T-helper 9 cell (primary cell): ENCODE data around the gene PSMC6.

ENCODE experiments used
- DNase-seq: peaks from one replicate; pipeline ENCODE4 v3.0.0-alpha.2; 2020
- total RNA-seq, 2 donors: gene quantifications; one replicate each; lab custom pipeline; 2026; lab: John Stamatoyannopoulos, UW

PSMC6 gene
- total RNA-seq, result 99.8 to 103 reads per million in 2 donors

DNA sequence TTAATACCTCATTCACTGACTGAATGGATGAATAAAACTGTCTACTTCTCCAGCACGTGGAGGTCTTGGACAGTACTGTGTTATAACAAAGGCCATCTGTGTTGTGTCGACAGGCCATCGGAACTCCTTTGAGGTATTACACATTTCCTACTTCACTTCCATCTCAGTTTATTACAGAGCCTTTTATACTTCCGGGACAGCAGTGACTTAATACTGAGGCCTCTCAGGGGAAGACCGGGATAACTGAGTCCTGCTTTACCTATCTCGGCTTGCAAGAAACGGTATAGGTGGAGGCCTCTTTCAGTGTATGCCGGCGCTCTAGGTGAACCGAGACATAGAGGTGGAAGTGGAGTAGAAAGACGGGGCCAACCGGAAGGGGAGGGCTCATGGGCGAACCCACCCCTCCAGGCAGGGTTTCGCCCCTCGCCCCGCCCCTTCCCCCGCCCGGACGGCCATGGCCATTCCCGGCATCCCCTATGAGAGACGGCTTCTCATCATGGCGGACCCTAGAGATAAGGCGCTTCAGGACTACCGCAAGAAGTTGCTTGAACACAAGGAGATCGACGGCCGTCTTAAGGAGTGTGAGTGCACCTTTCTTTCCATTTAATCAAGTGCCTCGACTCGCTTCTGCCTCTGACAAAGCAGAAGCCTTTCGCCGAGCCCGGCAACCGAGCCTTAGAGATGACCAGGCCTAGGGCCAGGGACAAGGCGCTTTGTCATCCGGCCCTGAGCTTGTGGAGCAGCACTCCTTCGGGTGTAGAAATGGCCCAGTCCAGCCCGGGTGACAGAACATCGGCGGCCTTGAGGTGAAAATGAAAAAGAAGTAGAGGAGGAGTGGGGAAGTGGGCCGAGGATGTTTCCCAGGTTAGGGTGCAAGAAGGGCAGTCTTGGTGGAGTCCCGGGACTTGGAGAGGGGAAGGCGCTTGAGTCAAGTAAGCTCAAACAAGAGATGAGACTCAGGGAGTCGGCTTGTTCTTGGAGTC, at the start of gene PSMC6:
Gene PSMC6 (plus strand): TSS at position 477 of the 983 bp plus-strand sequence. CDS start 20 bp downstream, at position 497.
- DNase-seq, result peak; percentile 96

DNA sequence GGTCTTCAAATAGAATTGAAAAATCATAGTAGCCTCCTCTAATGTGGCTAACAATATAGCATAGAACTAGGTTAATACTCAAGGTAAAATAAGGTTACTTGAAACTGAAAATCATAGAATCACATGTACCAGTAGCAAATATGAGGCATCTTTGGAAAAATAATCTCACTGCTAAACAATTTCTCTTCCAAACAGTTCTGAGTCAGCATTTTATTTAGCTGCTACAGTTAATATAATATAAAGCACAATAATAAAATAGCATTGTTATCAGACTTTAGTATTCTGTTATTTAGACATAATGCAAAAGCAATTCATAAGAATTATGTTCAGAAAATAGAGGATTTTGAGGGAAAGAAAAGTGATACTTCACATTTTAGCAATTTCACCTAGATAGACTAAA, 46.7 kb upstream of the PSMC6 start:
- no peak for DNase-seq

GRCh38 chr14:52660832-52661231, 46.2 kb upstream of the PSMC6 start:
- DNase-seq, result no peak

- no peak for DNase-seq
These were observed 45.7 kb upstream of the PSMC6 start for GRCh38 chr14:52661314-52661713.

DNA sequence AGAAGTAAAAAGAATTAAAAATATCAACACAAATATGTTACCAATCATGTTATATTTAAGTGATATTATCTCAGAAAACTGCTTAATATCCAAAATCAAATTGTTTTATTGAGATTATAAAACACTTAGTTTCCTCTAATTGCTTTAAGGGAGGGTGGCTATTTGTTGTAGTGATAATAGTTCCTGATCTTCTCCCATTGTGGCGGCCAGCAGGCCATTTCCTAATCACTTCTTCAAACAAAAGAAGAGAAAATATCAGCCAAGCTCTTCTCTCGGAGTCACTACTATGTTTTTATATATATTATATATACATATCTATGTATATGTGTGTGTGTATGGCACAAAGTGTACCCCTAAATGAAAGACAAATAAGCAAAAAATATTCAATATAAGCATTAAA, 43.1 kb upstream of the PSMC6 start:
- no peak for DNase-seq

GRCh38 chr14:52678591-52678990, 28.4 kb upstream of the PSMC6 start:
- DNase-seq, result no peak

DNA sequence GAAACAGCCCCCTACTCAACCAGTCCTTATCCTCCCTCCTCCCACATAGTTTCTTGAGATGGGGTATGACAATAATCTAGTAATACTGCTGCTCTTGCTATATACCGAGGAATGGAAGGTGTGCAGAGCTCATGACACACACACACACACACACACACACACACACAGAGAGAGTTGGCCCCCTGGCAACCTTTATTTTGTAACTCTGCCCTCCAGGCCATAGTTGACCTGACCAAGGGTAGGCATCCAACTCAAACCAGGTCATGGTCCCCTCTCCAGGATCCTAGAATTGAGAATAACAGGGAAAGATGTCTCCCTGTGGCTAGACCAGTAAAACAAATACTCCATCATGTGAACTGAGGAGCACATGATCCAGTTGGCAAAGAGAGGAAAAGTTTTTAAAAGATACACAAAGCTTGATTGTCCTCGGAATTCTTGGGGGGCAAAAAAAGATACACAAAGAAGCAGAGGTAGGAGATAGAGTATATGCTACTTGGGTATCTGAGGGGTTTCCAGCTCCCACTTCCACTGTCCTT, 22.9 kb upstream of the PSMC6 start:
- no peak for DNase-seq

GRCh38 chr14:52686176-52686575, 20.8 kb upstream of the PSMC6 start:
- no peak for DNase-seq

DNA sequence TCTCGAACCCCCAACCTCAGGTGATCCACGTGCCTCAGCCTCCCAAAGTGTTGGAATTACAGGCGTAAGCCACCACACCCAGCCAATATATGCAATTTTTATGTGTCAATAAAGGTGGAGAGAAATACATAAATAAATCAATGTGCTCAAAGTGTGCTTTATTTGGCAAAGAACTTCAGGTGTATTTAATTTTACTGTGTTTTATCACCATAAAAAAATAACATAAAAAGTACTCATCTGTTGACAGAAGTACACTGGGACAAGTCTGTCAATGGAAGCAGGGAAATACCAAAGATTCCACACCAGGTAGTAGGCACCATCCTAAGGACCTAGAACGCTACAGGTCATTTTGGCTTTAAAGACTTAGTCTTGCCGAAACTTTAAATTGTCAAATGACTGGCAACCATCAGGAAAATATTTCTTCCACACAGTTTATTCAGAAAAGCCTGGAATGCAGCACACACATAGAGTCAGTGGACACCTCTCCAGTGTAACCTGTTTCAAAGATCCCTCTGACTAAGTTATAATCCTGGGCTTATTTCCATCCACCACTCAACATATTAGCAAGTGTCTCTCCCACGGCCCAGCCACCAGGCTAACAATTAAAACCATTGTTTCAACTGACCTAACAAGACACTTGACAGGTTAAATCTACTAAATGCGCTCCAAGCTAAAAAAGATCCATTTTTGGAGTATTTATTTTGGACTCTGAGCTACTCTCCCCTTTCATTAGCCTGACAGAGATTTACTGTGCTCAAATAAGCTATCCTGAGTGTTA, 15.8 kb upstream of the PSMC6 start:
- no peak for DNase-seq

DNA sequence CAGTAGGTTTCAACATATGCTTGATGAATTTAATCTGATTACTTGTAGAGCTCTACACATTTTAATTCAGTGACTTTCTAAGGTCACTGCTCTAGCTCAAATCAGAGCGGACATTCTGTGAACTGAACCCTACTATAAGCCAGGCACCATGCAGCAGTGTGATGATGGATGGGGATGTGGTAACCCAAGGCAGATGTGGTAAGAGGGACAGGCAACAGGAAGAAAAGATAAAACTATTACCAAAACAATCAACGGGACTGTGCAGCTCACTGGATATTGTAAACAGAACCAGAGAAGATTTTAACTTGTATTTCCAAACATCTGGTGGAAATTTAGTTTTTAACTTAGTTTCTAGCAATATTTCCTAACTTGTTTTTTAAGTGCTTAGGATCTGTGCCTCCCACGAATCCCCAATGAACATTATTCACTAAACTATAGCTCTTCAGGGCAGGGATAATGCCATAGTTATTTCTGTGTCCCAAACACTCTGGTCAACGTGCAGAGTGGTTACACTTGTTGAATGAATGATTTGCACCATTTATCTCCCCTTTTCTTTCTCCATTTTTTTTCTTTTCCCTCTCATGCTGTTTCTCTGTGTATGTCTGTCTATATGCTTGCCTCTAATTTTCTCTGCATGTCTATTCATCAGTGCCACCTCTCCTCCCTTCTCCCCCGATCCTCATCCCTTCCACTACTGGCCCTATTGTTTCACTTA, 14.6 kb upstream of the PSMC6 start:
- DNase-seq, result no peak

DNA sequence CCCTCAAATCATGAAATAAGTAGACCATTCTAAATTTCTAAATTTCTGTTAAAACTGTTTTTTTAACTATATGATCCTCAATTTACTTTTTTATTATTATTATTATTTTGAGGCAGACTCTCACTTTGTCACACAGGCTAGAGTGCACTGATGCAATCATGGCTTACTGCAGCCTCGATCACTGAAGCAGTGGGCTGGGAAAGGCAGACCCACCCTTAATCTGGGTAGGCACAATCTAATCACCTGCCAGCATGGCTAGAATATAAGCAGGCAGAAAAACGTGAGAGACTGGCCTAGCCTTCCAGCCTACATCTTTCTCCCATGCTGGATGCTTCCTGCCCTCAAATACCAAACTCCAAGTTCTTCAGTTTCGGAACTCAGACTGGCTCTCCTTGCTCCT, 14.0 kb upstream of the PSMC6 start:
- DNase-seq, result no peak

- DNase-seq, result no peak
These were observed 13.5 kb upstream of the PSMC6 start for GRCh38 chr14:52693532-52693931.

DNA sequence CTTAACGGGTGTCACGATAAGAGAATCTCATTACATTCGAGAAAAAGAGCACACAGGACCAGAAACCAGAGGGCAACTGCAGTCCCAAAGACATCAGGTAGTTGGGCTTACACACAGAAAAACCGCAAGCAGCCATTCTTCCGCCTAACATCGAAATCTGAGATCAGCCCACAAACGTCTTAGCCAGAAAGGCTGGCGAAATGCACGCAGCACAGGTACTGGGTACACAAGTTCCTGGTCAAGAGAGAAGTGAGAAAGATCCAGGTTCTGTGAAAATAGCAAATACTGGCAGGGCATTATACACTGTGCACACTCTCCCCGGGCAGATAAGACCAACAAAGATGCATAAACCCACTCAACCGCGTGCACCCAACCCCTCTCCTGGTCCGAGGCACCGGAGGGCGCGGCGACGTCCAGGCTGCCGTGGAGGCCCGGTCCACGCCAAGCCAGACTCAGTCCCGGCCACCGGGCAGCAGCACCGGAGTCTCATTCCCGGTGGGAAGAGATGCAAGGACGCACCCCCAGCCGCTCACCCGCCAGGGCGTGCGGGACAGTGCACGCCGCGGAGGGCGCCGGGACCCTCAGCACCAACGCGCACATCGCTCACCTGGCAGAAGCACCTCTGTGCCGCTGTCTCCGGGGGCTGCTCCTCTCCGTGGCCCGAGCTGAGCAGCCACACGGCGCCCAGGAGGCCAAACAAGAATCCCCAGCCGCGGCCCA, 12.1 kb upstream of the PSMC6 start:
- peak; percentile 45 for DNase-seq

- DNase-seq, result peak; percentile 57
These were observed 11.4 kb upstream of the PSMC6 start, which contains the start of gene ERO1A for GRCh38 chr14:52695481-52696091. TSS of gene ERO1A (minus strand) at chr14:52695558. CDS start at chr14:52695481, 77 bp downstream.

GRCh38 chr14:52700701-52701172, 6.3 kb upstream of the PSMC6 start:
- DNase-seq, result no peak

GRCh38 chr14:52701223-52701622, 5.8 kb upstream of the PSMC6 start:
- DNase-seq, result no peak

GRCh38 chr14:52703225-52703624, 3.8 kb upstream of the PSMC6 start:
- no peak for DNase-seq

DNA sequence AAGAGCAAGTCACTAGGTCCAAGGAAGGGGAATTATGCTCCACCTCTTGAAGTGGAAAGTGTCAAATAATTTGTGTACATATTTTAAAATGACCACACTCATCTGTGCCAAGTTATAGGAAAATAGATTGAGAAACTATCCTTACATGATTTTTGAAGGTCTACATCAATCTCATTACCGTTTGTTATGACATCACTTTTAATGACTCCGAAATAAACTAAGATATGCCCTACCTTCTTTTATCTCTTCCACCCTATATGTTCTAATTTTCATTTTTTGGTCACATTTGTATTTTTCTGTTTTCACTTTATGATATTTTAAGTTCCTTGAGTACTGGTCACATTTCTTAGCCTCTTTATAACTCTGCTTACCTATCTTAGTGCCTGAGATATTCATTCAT, 3.3 kb upstream of the PSMC6 start:
- DNase-seq, result no peak

- peak; percentile 4 for DNase-seq
These were observed 714 bp upstream of the PSMC6 start for GRCh38 chr14:52706286-52706685.

- DNase-seq, result no peak
These were observed 4.7 kb downstream of the PSMC6 start for GRCh38 chr14:52711666-52712065.

- no peak for DNase-seq
These were observed 9.2 kb downstream of the PSMC6 start for GRCh38 chr14:52716155-52716554.
